Hepatocyte (in vitro differentiated cells): Measurements from ENCODE around the gene CDK11B. TPM values are rescaled to one million over a fixed set of nuclear protein-coding genes. Genes with fewer than 3 reads are reported as not detected.

Experiments used
- DNase-seq: peaks from one replicate; pipeline ENCODE4 v3.0.0-alpha.2; 2016; ENCODE audit warnings: low spot score
- H2AFZ ChIP-seq: fragments of 200-600 bp; sonication (generic); 2 replicates; pipeline ENCODE4 v1.6.0; 2016; ENCODE audit warnings: antibody characterized with exemption, mild to moderate bottlenecking
- H3K27ac ChIP-seq: fragments of 200-600 bp; sonication (generic); 2 replicates; pipeline ENCODE4 v1.5.1; 2016; ENCODE audit warnings: mild to moderate bottlenecking
- H3K27me3 ChIP-seq: fragments of 200-600 bp; sonication (generic); 2 replicates; pipeline ENCODE4 v1.6.1; 2016
- H3K36me3 ChIP-seq: fragments of 200-600 bp; sonication (generic); replicated peaks from 2 replicates; pipeline ENCODE4 v1.5.1; 2016; ENCODE audit warnings: low read depth; ENCODE audit not compliant: insufficient read depth
- H3K4me1 ChIP-seq: fragments of 200-600 bp; sonication (generic); 2 replicates; pipeline ENCODE4 v1.5.1; 2016; ENCODE audit warnings: mild to moderate bottlenecking, moderate library complexity; ENCODE audit not compliant: insufficient read depth
- H3K4me2 ChIP-seq: fragments of 200-600 bp; sonication (generic); 2 replicates; pipeline ENCODE4 v1.6.0; 2016
- H3K4me3 ChIP-seq: fragments of 200-600 bp; sonication (generic); 2 replicates; pipeline ENCODE4 v1.5.1; 2016; ENCODE audit warnings: mild to moderate bottlenecking
- H3K79me2 ChIP-seq: fragments of 200-600 bp; sonication (generic); 2 replicates; pipeline ENCODE4 v1.6.0; 2017; ENCODE audit warnings: mild to moderate bottlenecking
- H3K9me2 ChIP-seq: fragments of 200-600 bp; sonication (generic); replicated peaks from 2 replicates; pipeline ENCODE4 v1.6.0; 2017; ENCODE audit warnings: mild to moderate bottlenecking; ENCODE audit not compliant: insufficient read depth
- H3K9me3 ChIP-seq: fragments of 200-600 bp; sonication (generic); 2 replicates; pipeline ENCODE4 v1.5.1; 2016; ENCODE audit warnings: low read depth, mild to moderate bottlenecking
- H4K20me1 ChIP-seq: fragments of 200-600 bp; sonication (generic); 2 replicates; pipeline ENCODE4 v1.6.0; 2016; ENCODE audit warnings: mild to moderate bottlenecking; ENCODE audit not compliant: insufficient read depth, poor library complexity, severe bottlenecking
- EZH2 ChIP-seq: fragments of 200-600 bp; sonication (generic); IDR thresholded peaks from 2 replicates; pipeline ENCODE4 v1.6.1; 2016; ENCODE audit warnings: antibody characterized with exemption, mild to moderate bottlenecking, borderline replicate concordance
- EZH2phosphoT487 ChIP-seq: fragments of 200-600 bp; sonication (generic); IDR thresholded peaks from one replicate; pipeline ENCODE4 v1.6.1; 2018; ENCODE audit warnings: antibody characterized with exemption, mild to moderate bottlenecking, low read depth, moderate library complexity; ENCODE audit not compliant: unreplicated experiment, severe bottlenecking
- WGBS: methylation state at CpG from one replicate; pipeline ENCODE4 v1.1.6; 2016; ENCODE audit warnings: low lambda C conversion rate; ENCODE audit errors: missing lambda C conversion rate; 5-methylcytosine and 5-hydroxymethylcytosine counted together
- polyA plus RNA-seq: library from polyadenylated mRNA; unstranded; fragments of >200 nt; fragmentation: Nextera tagmentation; extraction: Ambion mirVana; gene quantifications from 2 replicates; pipeline ENCODE4 v1.2.1, GENCODE V29; 2016
- total RNA-seq: library from RNA; depleted of rRNA; stranded (reverse); fragments of >200 nt; gene quantifications from 2 replicates; pipeline ENCODE4 v1.2.3, GENCODE V29; 2014
- TF ChIP-seq, protein P1 (sequence below): fragments of 200-600 bp; sonication (generic); IDR thresholded peaks from 2 replicates; pipeline ENCODE4 v1.5.1; 2016; ENCODE audit warnings: antibody characterized with exemption, mild to moderate bottlenecking; ENCODE audit not compliant: poor library complexity

Gene CDK11B
- total and polyA plus RNA-seq, 2 experiments from 2014 or later = 7.5 to 15.3 TPM

GRCh38 chr1:1591452-1591851, 67.4 kb downstream of the CDK11B start:
- H3K27me3 ChIP-seq = peaks cover 18% of the 10 kb centered on the region

More at GRCh38 chr1:1591452-1591851, 67.4 kb downstream of the CDK11B start:
- Histone ChIP-seq H3K9me3 (no peaks in the 10 kb centered on the region), H3K36me3 (no peaks in the 10 kb centered on the region), H3K79me2 (no peaks in the 10 kb centered on the region), H4K20me1 (no peaks in the 10 kb centered on the region), H3K4me1 (no peaks in the 10 kb centered on the region), H3K4me2 (no peak overlapping the region), H3K27ac (no peak overlapping the region), H3K9me2 (no peaks in the 10 kb centered on the region), H2AFZ (no peak overlapping the region), H3K4me3 (no peak overlapping the region)
- WGBS = 90% methylated on average over 13 of the region's 13 CpGs
- TF ChIP-seq EZH2 (no peak), EZH2phosphoT487 (no peak)
- TF ChIP-seq, protein P1, sequence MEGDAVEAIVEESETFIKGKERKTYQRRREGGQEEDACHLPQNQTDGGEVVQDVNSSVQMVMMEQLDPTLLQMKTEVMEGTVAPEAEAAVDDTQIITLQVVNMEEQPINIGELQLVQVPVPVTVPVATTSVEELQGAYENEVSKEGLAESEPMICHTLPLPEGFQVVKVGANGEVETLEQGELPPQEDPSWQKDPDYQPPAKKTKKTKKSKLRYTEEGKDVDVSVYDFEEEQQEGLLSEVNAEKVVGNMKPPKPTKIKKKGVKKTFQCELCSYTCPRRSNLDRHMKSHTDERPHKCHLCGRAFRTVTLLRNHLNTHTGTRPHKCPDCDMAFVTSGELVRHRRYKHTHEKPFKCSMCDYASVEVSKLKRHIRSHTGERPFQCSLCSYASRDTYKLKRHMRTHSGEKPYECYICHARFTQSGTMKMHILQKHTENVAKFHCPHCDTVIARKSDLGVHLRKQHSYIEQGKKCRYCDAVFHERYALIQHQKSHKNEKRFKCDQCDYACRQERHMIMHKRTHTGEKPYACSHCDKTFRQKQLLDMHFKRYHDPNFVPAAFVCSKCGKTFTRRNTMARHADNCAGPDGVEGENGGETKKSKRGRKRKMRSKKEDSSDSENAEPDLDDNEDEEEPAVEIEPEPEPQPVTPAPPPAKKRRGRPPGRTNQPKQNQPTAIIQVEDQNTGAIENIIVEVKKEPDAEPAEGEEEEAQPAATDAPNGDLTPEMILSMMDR = no peak
- DNase-seq = no peak

Other genes with a start within 250 kb of the CDK11B start
- gene ANKRD65, start 237.7 kb downstream of the CDK11B start, total RNA-seq = 2.1 and 6.5 TPM in 2 replicates
- gene ANKRD65, start 237.7 kb downstream of the CDK11B start, polyA plus RNA-seq = 5.5 and 7.3 TPM in 2 replicates
- 37.7 and 38.1 TPM in 2 replicates for gene VWA1, start 223.3 kb downstream of the CDK11B start, total RNA-seq
- gene VWA1, start 223.3 kb downstream of the CDK11B start, polyA plus RNA-seq = 114 and 131 TPM in 2 replicates
- 0.10 TPM in 1 of 2 replicates, not detected in the other for gene ATAD3C, start 209.3 kb downstream of the CDK11B start, total RNA-seq
- gene ATAD3C, start 209.3 kb downstream of the CDK11B start, polyA plus RNA-seq = 0.99 and 1.2 TPM in 2 replicates
- gene ATAD3B, start 187.2 kb downstream of the CDK11B start, total RNA-seq = 11.4 and 13.4 TPM in 2 replicates
- 33.2 and 40.5 TPM in 2 replicates for gene ATAD3B, start 187.2 kb downstream of the CDK11B start, polyA plus RNA-seq
- 15.5 and 16.7 TPM in 2 replicates for gene ATAD3A, start 146.8 kb downstream of the CDK11B start, total RNA-seq
- 46.7 and 49.4 TPM in 2 replicates for gene ATAD3A, start 146.8 kb downstream of the CDK11B start, polyA plus RNA-seq
- gene TMEM240, start 118.4 kb downstream of the CDK11B start, total RNA-seq = 4.3 and 6.2 TPM in 2 replicates
- 2.1 and 2.6 TPM in 2 replicates for gene TMEM240, start 118.4 kb downstream of the CDK11B start, polyA plus RNA-seq
- 75.7 and 85.0 TPM in 2 replicates for gene SSU72, start 84.1 kb downstream of the CDK11B start, total RNA-seq
- 192 and 203 TPM in 2 replicates for gene SSU72, start 84.1 kb downstream of the CDK11B start, polyA plus RNA-seq
- 0.96 and 2.1 TPM in 2 replicates for gene FNDC10, start 58.9 kb downstream of the CDK11B start, total RNA-seq
- 6.0 and 8.8 TPM in 2 replicates for gene FNDC10, start 58.9 kb downstream of the CDK11B start, polyA plus RNA-seq
- 34.8 and 47.5 TPM in 2 replicates for gene MIB2, start 43.5 kb downstream of the CDK11B start, total RNA-seq
- 75.3 and 121 TPM in 2 replicates for gene MIB2, start 43.5 kb downstream of the CDK11B start, polyA plus RNA-seq
- gene MMP23B, start 26.8 kb downstream of the CDK11B start, total RNA-seq = 48.0 and 73.4 TPM in 2 replicates
- gene MMP23B, start 26.8 kb downstream of the CDK11B start, polyA plus RNA-seq = 136 and 184 TPM in 2 replicates
- gene SLC35E2B, start 33.8 kb upstream of the CDK11B start, total RNA-seq = 46.7 and 48.2 TPM in 2 replicates
- 27.5 and 29.2 TPM in 2 replicates for gene SLC35E2B, start 33.8 kb upstream of the CDK11B start, polyA plus RNA-seq
- gene CDK11A, start 65.4 kb upstream of the CDK11B start, total RNA-seq = 9.2 and 19.5 TPM in 2 replicates
- gene CDK11A, start 65.4 kb upstream of the CDK11B start, polyA plus RNA-seq = 30.9 and 41.6 TPM in 2 replicates
- gene NADK, start 119.5 kb upstream of the CDK11B start, total RNA-seq = 46.9 and 67.5 TPM in 2 replicates
- gene NADK, start 119.5 kb upstream of the CDK11B start, polyA plus RNA-seq = 57.3 and 68.2 TPM in 2 replicates
- gene GNB1, start 232.1 kb upstream of the CDK11B start, total RNA-seq = 134 and 155 TPM in 2 replicates
- gene GNB1, start 232.1 kb upstream of the CDK11B start, polyA plus RNA-seq = 154 and 175 TPM in 2 replicates